SK-N-SH (cell line): ENCODE data around the gene ATF3. TPM values are rescaled to one million over a fixed set of nuclear protein-coding genes. Genes with fewer than 3 reads are reported as not detected.

Source experiments
- CTCF ChIA-PET: fragments of 300-600, 350-600 bp; formaldehyde crosslinking; extraction: SDS; loops from one replicate; lab custom pipeline; 2021; lab: Yijun Ruan, JAX
- POLR2A ChIA-PET: fragments of 350-600 bp; sonication (Branson Sonifier 250); formaldehyde crosslinking; extraction: SDS; loops from one replicate; lab custom pipeline; 2020; ENCODE audit warnings: antibody characterized with exemption, inconsistent platforms; lab: Yijun Ruan, JAX
- DNase-seq: peaks from one replicate; pipeline ENCODE4 v3.0.0; 2012
- H2AFZ ChIP-seq: fragments of 200-600 bp; sonication (generic); 2 replicates; pipeline ENCODE4 v1.8.1; 2016; ENCODE audit warnings: antibody characterized with exemption, mild to moderate bottlenecking, low read depth
- H3F3A ChIP-seq: fragments of 200-600 bp; sonication (generic); replicated peaks from 2 replicates; pipeline ENCODE3; 2016; ENCODE audit warnings: antibody characterized with exemption, mild to moderate bottlenecking; ENCODE audit not compliant: insufficient read depth
- H3K27ac ChIP-seq, 2 experiments: fragments of 200-500 bp in 1 of 2; fragments of 200-600 bp in 1 of 2; sonication (Bioruptor generic) in 1 of 2; sonication (generic), shearing (Covaris generic) in 1 of 2; 2 replicates each; pipeline versions ENCODE4 v1.5.1 to v1.6.1; 2014 to 2016; ENCODE audit warnings: low read depth in 2 of 2, inconsistent platforms in 1 of 2, low read length in 1 of 2, mild to moderate bottlenecking in 1 of 2, mixed read lengths in 1 of 2
- H3K27me3 ChIP-seq: fragments of 200-600 bp; sonication (generic), shearing (Covaris generic); 2 replicates; pipeline ENCODE4 v1.6.1; 2016; ENCODE audit warnings: mixed run types; ENCODE audit not compliant: insufficient read depth
- H3K36me3 ChIP-seq, 2 experiments: fragments of 200-500 bp in 1 of 2; fragments of 200-600 bp in 1 of 2; sonication (Bioruptor generic) in 1 of 2; sonication (generic) in 1 of 2; replicated peaks in 1 of 2; 2 replicates each; pipeline versions ENCODE3 to v1.5.1; 2014 to 2016; ENCODE audit warnings: low read length in 1 of 2, mild to moderate bottlenecking in 1 of 2; ENCODE audit not compliant: insufficient read depth in 2 of 2, control insufficient read depth in 1 of 2
- H3K4me1 ChIP-seq, 2 experiments: fragments of 200-500 bp in 1 of 2; fragments of 200-600 bp in 1 of 2; sonication (Bioruptor generic) in 1 of 2; sonication (generic), shearing (Covaris generic) in 1 of 2; 2 replicates each; pipeline versions ENCODE4 v1.5.1 to v1.6.1; 2014 to 2016; ENCODE audit warnings: low read depth in 1 of 2, low read length in 1 of 2, mixed run types in 1 of 2; ENCODE audit not compliant: insufficient read depth in 2 of 2, control insufficient read depth in 1 of 2
- H3K4me2 ChIP-seq: fragments of 200-600 bp; sonication (generic), shearing (Covaris generic); 2 replicates; pipeline ENCODE4 v1.6.1; 2017; ENCODE audit warnings: mixed run types
- H3K4me3 ChIP-seq, 2 experiments: fragments of 200-500 bp in 1 of 2; fragments of 200-600 bp in 1 of 2; sonication (Bioruptor generic) in 1 of 2; sonication (generic), shearing (Covaris generic) in 1 of 2; 2 replicates each; pipeline versions ENCODE4 v1.5.1 to v1.8.1; 2014 to 2016; ENCODE audit warnings: low read depth in 2 of 2, inconsistent platforms in 1 of 2, low read length in 1 of 2, mild to moderate bottlenecking in 1 of 2, mixed read lengths in 1 of 2, moderate library complexity in 1 of 2
- H3K79me2 ChIP-seq: fragments of 200-600 bp; sonication (generic); 2 replicates; pipeline ENCODE4 v1.8.1; 2017; ENCODE audit warnings: mild to moderate bottlenecking; ENCODE audit not compliant: insufficient read depth
- H3K9ac ChIP-seq: fragments of 200-600 bp; sonication (generic); 2 replicates; pipeline ENCODE4 v1.6.1; 2017; ENCODE audit warnings: mixed run types
- H3K9me2 ChIP-seq: fragments of 200-600 bp; sonication (generic); 2 replicates; pipeline ENCODE4 v1.6.1; 2017; ENCODE audit warnings: mixed run types
- H3K9me3 ChIP-seq: fragments of 200-600 bp; sonication (generic); 2 replicates; pipeline ENCODE4 v1.6.1; 2017; ENCODE audit warnings: mixed run types, mild to moderate bottlenecking, moderate library complexity
- H4K20me1 ChIP-seq: fragments of 200-600 bp; sonication (generic); 2 replicates; pipeline ENCODE4 v1.6.1; 2017; ENCODE audit warnings: mild to moderate bottlenecking, mixed run types; ENCODE audit not compliant: insufficient read depth
- ELF1 ChIP-seq: IDR thresholded peaks from 2 replicates; pipeline ENCODE4 v1.4.0; 2012
- FOXJ3 ChIP-seq: sonication (generic); formaldehyde crosslinking; IDR thresholded peaks from 2 replicates; pipeline ENCODE4 v1.5.1; 2020; ENCODE audit warnings: mild to moderate bottlenecking, missing genetic modification reagents
- GATA2 ChIP-seq: sonication (generic); formaldehyde crosslinking; IDR thresholded peaks from 2 replicates; pipeline ENCODE4 v1.5.0; 2020; ENCODE audit warnings: mild to moderate bottlenecking, missing genetic modification reagents
- IRF3 ChIP-seq: fragments of 150-350 bp; IDR thresholded peaks from 2 replicates; pipeline ENCODE4 v1.6.1; 2016; ENCODE audit warnings: mild to moderate bottlenecking, low read depth, low read length
- MAX ChIP-seq: IDR thresholded peaks from 2 replicates; pipeline ENCODE4 v1.4.0; 2012; ENCODE audit warnings: low read depth
- MXI1 ChIP-seq: IDR thresholded peaks from 2 replicates; pipeline ENCODE4 v1.6.1; 2012; ENCODE audit warnings: mild to moderate bottlenecking, low read depth, low read length, improper control_type of control experiment
- POLR2AphosphoS5 ChIP-seq: IDR thresholded peaks from 2 replicates; pipeline ENCODE4 v1.6.1; 2012; ENCODE audit warnings: low read depth, low read length
- RCOR1 ChIP-seq: fragments of 150-350 bp; IDR thresholded peaks from 2 replicates; pipeline ENCODE4 v1.6.1; 2017; ENCODE audit warnings: antibody characterized with exemption, low read length
- RXRA ChIP-seq: IDR thresholded peaks from 2 replicates; pipeline ENCODE4 v1.4.0; 2012; ENCODE audit warnings: low read depth, mild to moderate bottlenecking, borderline replicate concordance
- SIN3A ChIP-seq: IDR thresholded peaks from 2 replicates; pipeline ENCODE4 v1.6.1; 2012; ENCODE audit warnings: low read depth, mild to moderate bottlenecking, low read length, moderate library complexity, borderline replicate concordance
- TEAD4 ChIP-seq: IDR thresholded peaks from 2 replicates; pipeline ENCODE4 v1.4.0; 2012; ENCODE audit warnings: mild to moderate bottlenecking, borderline replicate concordance; ENCODE audit not compliant: insufficient read depth
- WGBS: methylation state at CpG from one replicate; pipeline ENCODE4 v1.1.6; 2017; ENCODE audit warnings: low lambda C conversion rate; 5-methylcytosine and 5-hydroxymethylcytosine counted together
- polyA plus RNA-seq, 3 experiments: library from polyadenylated mRNA; depleted of rRNA; stranded (reverse); fragments of >200 nt; gene quantifications; 2 replicates each; pipeline ENCODE4 v1.2.3, GENCODE V29; 2012

The ATF3 gene
- polyA plus RNA-seq, 1 of the 3 experiments (the other 2 are of a cell fraction) = 29.7 TPM

GRCh38 chr1:212651521-212651920 is 43.0 kb downstream of the ATF3 start:
- Histone ChIP-seq H3K36me3 (no peaks in the 10 kb centered on the region), H3F3A (no peaks in the 10 kb centered on the region), H3K9me3 (no peaks in the 10 kb centered on the region), H2AFZ (peak overlapping the region; percentile 38; the same call in 1 of the 2 replicates), H3K4me3 (no peak overlapping the region), H3K79me2 (no peaks in the 10 kb centered on the region), H4K20me1 (no peaks in the 10 kb centered on the region), H3K27me3 (peaks cover 16% of the 10 kb centered on the region; the same call in 1 of the 2 replicates), H3K9me2 (no peaks in the 10 kb centered on the region), H3K4me1 (peaks cover 0 to 3% of the 10 kb centered on the region in 2 experiments; a peak in 1 of 4 replicates), H3K9ac (no peak overlapping the region), H3K4me2 (no peak overlapping the region), H3K27ac (no peak overlapping the region)
- WGBS = 82% methylated on average over 4 of the region's 4 CpGs
- TF ChIP-seq IRF3 (no peak), RCOR1 (no peak)
- no peak for DNase-seq
- ChIA-PET POLR2A (no interaction called here), CTCF (no interaction called here)

- ChIA-PET CTCF (no interaction called here), POLR2A (no interaction called here)
- no peak overlapping the region for H2AFZ ChIP-seq
- H3K79me2 ChIP-seq = no peaks in the 10 kb centered on the region
- peaks cover 14% of the 10 kb centered on the region; the same call in 1 of the 2 replicates for H3K27me3 ChIP-seq
- no peaks in the 10 kb centered on the region for H3K9me3 ChIP-seq
- no peak for DNase-seq
- H3K27ac ChIP-seq = no peak overlapping the region
- H3F3A ChIP-seq = no peaks in the 10 kb centered on the region
- no peak overlapping the region for H3K9ac ChIP-seq
- no peak for TF ChIP-seq GATA2 (CRISPR knock-in tag)
- no peak for TF ChIP-seq SIN3A
- no peak for TF ChIP-seq MAX
- TF ChIP-seq FOXJ3 (CRISPR knock-in tag) = no peak
- no peak for TF ChIP-seq IRF3
- TF ChIP-seq POLR2AphosphoS5 = no peak
- no peak for TF ChIP-seq ELF1
- TF ChIP-seq TEAD4 = no peak
- TF ChIP-seq MXI1 = no peak
- no peak for TF ChIP-seq RXRA
- no peak overlapping the region for H3K4me3 ChIP-seq
- H4K20me1 ChIP-seq = no peaks in the 10 kb centered on the region
- peaks cover 0 to 3% of the 10 kb centered on the region in 2 experiments; a peak in 1 of 4 replicates for H3K4me1 ChIP-seq
- 57% methylated on average over 3 of the region's 3 CpGs for WGBS
- no peaks in the 10 kb centered on the region for H3K36me3 ChIP-seq
- H3K4me2 ChIP-seq = no peak overlapping the region
- H3K9me2 ChIP-seq = no peaks in the 10 kb centered on the region
Measured at GRCh38 chr1:212651977-212652376, 43.4 kb downstream of the ATF3 start.
